ENCODE results near the gene ANXA11. TPM values are rescaled to one million over a fixed set of nuclear protein-coding genes. Genes with fewer than 3 reads are reported as not detected.
A peak's percentile ranks its signal among the peaks of the same experiment; 100 is the strongest.

The ANXA11 gene
- total RNA-seq, 2 experiments from 2014 or later = 142 TPM

DNA sequence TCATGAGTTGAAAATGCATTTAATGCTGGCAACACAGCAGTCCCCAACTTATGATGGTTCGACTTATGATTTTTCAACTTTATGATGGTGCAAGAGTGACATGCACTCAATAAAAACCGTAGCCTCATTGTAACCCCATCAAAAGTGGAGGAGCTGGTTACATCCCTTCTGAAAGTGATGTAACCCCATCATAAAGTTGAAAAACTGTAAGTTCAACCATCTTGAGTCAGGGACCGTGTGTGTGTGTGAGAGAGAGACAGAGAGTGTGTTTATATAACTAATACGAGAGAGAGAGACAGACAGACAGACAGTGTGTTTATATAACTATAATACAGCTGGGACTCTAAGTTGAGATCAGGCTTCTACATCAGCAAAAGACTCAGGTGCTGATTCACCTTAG is 21.0 kb downstream of the ANXA11 start:
- Mint-ChIP-seq H3K4me3 (no peak overlapping the region), H3K36me3 (ENCODE audit: low read depth) (peaks cover 3% of the 10 kb centered on the region), H3K4me1 (ENCODE audit: low read depth) (peaks cover 84% of the 10 kb centered on the region), H3K27ac (peak overlapping the region; percentile 20), H3K9me3 (no peaks in the 10 kb centered on the region), H3K27me3 (ENCODE audit: low read depth) (no peaks in the 10 kb centered on the region)
- intact Hi-C loops (cut with micrococcal nuclease) = no loop called here
- DNase-seq = no peak
- CTCF ChIA-PET = interaction anchor here (1.6 to 2.2 kb wide), 4 partner anchors 8 to 40 kb away, joined by 3 to 10 read pairs (median 7); no protein-coding TSS in a partner anchor

DNA sequence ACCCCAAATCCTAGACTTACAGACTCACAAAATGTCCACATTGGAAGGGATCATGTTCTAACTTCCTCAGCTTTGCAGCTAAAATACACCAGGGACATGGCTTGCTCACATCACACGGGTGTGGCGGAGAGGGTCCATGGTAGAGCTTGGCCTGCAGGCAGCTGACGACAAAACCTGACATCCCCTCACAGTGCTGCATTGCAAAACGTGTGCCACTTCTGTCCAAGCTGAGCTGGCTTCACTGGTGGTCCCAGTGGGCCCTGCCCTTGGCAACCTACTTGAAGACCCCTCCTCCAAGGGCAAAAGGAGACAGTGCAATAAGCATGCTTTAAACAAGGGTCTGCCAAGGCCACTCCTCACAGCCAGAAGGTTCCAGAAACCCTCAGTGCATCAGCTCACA is 21.9 kb downstream of the ANXA11 start:
- Mint-ChIP-seq H3K27ac (no peak overlapping the region), H3K9me3 (no peaks in the 10 kb centered on the region), H3K36me3 (ENCODE audit: low read depth) (peaks cover 3% of the 10 kb centered on the region), H3K4me3 (no peak overlapping the region), H3K27me3 (ENCODE audit: low read depth) (no peaks in the 10 kb centered on the region), H3K4me1 (ENCODE audit: low read depth) (peaks cover 84% of the 10 kb centered on the region)
- CTCF ChIA-PET = interaction anchor here (0.9 kb wide), 1 partner anchor 23 kb away, joined by 3 read pairs; no protein-coding TSS in a partner anchor
- intact Hi-C loops (cut with micrococcal nuclease) = no loop called here
- DNase-seq = no peak

DNA sequence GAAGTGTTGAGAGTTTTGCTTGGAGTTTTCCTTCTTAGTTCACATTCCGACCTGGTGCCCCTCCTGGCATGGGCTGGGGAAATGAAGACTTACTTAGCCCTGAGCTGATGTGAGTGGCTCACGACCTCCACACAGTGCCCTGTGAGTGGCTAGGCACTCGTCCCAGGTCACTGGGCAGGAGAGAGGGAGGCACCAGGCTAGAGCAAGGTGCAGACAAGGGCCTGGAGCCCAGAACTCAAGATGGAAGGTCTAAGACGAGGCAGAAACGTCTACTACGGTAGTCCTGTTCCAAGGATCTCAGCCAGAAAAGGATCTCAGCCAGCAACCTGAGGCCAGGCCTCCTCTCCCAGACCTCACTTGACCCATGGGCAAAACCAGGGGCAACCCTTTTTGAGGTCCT is 22.4 kb downstream of the ANXA11 start:
- no peak for DNase-seq
- intact Hi-C loops (cut with micrococcal nuclease) = no loop called here
- Mint-ChIP-seq H3K27me3 (ENCODE audit: low read depth) (no peaks in the 10 kb centered on the region), H3K9me3 (no peaks in the 10 kb centered on the region), H3K4me3 (no peak overlapping the region), H3K4me1 (ENCODE audit: low read depth) (peaks cover 85% of the 10 kb centered on the region), H3K27ac (no peak overlapping the region), H3K36me3 (ENCODE audit: low read depth) (peaks cover 5% of the 10 kb centered on the region)
- CTCF ChIA-PET = interaction anchor here (0.9 kb wide), 1 partner anchor 22 kb away, joined by 3 read pairs; no protein-coding TSS in a partner anchor

DNA sequence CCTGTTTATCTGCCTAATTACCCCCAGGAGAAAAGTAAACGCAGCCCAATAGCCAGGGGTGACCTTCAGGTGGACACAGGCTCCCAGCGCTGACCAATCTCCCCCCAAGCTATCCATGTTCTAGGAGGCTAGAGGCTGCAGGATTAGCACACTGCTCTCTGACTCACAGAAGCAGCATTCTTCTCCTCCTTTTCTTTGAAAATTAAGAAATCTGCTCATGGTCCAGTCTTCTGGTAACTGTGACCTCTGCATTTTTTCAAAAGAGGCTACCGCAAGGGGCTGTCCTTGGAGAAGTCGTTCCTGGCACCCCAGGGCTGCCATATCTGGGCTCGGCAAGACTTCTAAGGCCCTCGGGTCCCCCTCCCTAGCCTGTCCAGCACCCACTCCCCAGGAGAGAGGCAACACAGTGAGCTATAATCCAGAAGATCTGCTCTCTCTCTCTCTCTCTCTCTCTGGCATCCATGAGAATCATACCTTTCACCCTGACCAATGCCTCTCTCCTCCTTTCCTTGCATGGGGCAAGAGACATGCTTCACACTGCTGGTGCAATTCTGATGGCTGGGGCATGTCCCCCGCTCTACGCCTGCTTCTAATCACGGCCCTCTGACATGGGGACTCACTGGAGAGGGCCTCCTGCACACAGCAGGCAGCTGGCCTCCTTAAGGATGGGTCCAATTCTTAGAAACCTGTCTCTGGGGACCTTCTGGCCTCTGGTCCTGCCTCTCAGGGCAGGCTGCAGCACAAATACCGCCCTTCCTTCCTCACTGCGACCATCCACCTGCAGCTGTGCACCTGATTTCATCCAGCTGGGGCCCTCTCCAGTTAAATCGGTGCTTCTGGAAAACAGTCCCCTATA is 27.3 kb downstream of the ANXA11 start:
- Mint-ChIP-seq H3K27me3 (ENCODE audit: low read depth) (no peaks in the 10 kb centered on the region), H3K9me3 (no peaks in the 10 kb centered on the region), H3K4me3 (no peak overlapping the region), H3K4me1 (ENCODE audit: low read depth) (peaks cover 64% of the 10 kb centered on the region), H3K36me3 (ENCODE audit: low read depth) (peaks cover 5% of the 10 kb centered on the region), H3K27ac (no peak overlapping the region)
- intact Hi-C loops (cut with micrococcal nuclease) = no loop called here
- DNase-seq = no peak
- CTCF ChIA-PET = interaction anchor here (1.6 to 1.9 kb wide), 2 partner anchors 10 to 34 kb away, joined by 4 to 5 read pairs; no protein-coding TSS in a partner anchor

DNA sequence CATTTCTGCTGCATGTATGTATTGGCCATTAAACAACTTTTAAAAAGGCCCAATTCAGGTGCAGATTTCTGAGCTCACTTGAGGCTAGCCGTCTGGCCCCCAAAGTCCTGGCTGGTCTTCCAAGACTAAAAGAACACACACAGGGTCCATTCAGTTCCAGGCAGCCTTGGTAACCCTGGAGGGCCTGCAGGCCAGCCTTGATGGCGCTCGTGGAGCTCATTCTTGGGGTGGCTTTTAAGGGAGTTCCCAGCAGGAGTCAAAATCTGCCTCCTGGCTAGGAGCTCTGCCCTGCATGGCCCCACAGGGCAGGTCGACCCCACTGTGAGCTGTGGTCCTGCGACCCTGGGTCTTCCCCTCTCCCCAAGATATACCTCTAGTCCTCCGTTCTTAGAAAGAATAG is 28.8 kb downstream of the ANXA11 start:
- Mint-ChIP-seq H3K27me3 (ENCODE audit: low read depth) (no peaks in the 10 kb centered on the region), H3K4me1 (ENCODE audit: low read depth) (peaks cover 53% of the 10 kb centered on the region), H3K36me3 (ENCODE audit: low read depth) (peaks cover 5% of the 10 kb centered on the region), H3K4me3 (no peak overlapping the region), H3K9me3 (no peaks in the 10 kb centered on the region), H3K27ac (no peak overlapping the region)
- no peak for DNase-seq
- intact Hi-C loops (cut with micrococcal nuclease) = no loop called here
- CTCF ChIA-PET = interaction anchor here (0.6 to 1.9 kb wide), 5 partner anchors 8 to 40 kb away, joined by 3 to 5 read pairs (median 4); no protein-coding TSS in a partner anchor

DNA sequence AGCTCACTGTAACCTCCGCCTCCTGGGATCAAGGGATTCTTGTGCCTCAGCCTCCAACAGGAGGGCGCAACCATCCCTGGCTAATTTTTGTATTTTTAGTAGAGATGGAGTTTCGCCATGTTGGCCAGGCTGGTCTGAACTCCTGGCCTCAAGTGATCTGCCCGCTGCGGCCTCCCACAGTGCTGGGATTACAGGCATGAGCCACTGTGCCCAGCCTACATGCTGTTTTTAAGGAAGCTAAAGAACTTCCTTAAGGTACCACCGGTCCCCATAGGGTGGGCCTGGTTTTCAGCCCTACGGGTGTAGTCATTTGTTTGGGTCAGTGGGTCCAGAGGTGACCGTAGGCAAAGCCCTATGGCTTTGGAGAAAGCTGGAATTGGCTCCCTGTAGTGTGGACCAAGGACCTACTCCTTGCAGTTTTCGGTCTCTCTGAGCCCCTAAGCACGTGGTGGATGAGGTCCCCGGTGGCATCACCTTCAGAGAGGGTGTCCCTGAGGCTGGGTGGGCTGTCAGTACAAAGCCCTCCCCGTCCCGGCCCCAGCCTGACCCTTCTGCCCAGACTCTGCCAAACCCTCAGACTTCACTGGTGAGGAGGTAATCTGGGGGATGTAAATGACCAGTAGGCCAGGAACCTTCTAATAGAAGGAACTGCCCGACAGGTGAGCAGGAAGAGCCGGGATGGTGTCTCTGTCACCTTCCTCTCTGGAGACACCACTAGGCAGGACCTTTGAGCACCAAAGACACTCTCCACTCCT is 30.5 kb downstream of the ANXA11 start:
- Mint-ChIP-seq H3K4me1 (ENCODE audit: low read depth) (peaks cover 43% of the 10 kb centered on the region), H3K27me3 (ENCODE audit: low read depth) (no peaks in the 10 kb centered on the region), H3K4me3 (no peak overlapping the region), H3K27ac (no peak overlapping the region), H3K36me3 (ENCODE audit: low read depth) (peaks cover 2% of the 10 kb centered on the region), H3K9me3 (no peaks in the 10 kb centered on the region)
- CTCF ChIA-PET = interaction anchor here (1.1 kb wide), 1 partner anchor 31 kb away, joined by 3 read pairs; no protein-coding TSS in a partner anchor
- no peak for DNase-seq
- intact Hi-C loops (cut with micrococcal nuclease) = no loop called here

DNA sequence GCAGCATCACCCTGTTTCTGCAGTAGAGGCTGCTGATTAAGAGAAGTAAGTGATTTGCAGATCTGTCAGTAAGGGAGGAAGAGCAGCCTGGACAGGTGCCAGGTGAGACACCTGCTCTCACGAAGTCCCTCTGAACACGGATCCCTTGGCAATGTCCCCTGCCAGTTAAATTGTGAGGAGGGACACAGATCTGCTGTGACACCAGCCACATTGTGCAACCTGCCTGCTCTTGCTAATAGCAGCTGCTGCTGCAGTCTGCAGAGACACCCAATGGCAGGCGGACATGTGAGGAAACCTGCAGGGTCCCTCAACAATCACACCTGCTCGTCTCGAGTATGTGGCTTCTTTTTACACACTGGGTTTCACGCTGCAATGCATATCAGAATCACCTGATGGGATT is 31.9 kb downstream of the ANXA11 start:
- intact Hi-C loops (cut with micrococcal nuclease) = no loop called here
- Mint-ChIP-seq H3K27me3 (ENCODE audit: low read depth) (no peaks in the 10 kb centered on the region), H3K9me3 (no peaks in the 10 kb centered on the region), H3K4me3 (no peak overlapping the region), H3K27ac (peak overlapping the region; percentile 46), H3K4me1 (ENCODE audit: low read depth) (peaks cover 29% of the 10 kb centered on the region), H3K36me3 (ENCODE audit: low read depth) (peaks cover 2% of the 10 kb centered on the region)
- no peak for DNase-seq
- CTCF ChIA-PET = interaction anchor here (1.0 kb wide), 1 partner anchor 29 kb away, joined by 3 read pairs; no protein-coding TSS in a partner anchor

DNA sequence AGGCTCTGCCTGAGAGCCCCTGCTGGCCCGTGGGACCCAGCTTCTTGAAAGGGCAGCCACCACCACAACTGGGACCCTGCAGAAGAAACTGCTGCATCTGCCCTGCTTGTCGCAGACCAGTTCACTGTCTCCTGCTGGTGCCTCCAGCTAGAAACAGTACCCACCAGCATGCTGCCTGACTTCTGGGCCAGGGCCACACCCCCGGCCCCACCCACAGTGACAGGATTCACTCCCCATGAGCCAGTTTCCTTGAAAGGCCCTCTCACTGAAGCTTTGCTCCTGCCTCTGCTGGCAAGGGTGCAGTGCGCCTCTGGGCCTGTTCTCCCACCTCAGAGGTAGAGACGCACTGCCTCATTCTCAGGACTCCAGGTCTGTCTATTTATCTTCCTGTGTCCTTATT is 32.4 kb downstream of the ANXA11 start:
- no peaks in the 10 kb centered on the region for H3K36me3 Mint-ChIP-seq (ENCODE audit: low read depth)
- peaks cover 24% of the 10 kb centered on the region for H3K4me1 Mint-ChIP-seq (ENCODE audit: low read depth)
- intact Hi-C loops (cut with micrococcal nuclease) = no loop called here

DNA sequence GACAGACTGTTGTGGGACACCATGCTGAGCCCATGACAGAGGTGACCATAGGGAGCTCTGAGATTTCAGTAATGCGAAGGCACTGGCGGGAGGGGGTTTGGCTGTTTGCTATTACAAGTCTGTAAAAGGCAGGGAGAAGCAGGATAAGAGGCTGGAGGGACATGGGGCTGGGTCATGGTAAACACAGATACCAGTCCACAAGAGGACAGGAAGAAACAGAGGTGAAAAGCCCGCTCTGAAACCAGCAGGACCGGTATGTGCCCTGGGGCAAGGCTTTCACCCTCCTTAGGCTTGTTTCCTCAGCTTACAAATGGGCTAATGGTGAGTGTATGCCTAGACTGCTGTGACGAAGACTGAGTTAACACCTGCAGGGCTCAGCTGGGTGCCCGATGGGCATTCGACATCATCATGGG is 34.1 kb downstream of the ANXA11 start:
- peaks cover under 1% of the 10 kb centered on the region for H3K36me3 Mint-ChIP-seq (ENCODE audit: low read depth)

More for the DNA sequence above, 32.4 kb downstream of the ANXA11 start:
- peak overlapping the region; percentile 46 for H3K27ac Mint-ChIP-seq
- DNase-seq = no peak
- CTCF ChIA-PET = interaction anchor here (1.0 kb wide), 1 partner anchor 29 kb away, joined by 3 read pairs; no protein-coding TSS in a partner anchor
- no peak overlapping the region for H3K4me3 Mint-ChIP-seq
- no peaks in the 10 kb centered on the region for H3K9me3 Mint-ChIP-seq
- no peaks in the 10 kb centered on the region for H3K27me3 Mint-ChIP-seq (ENCODE audit: low read depth)

DNA sequence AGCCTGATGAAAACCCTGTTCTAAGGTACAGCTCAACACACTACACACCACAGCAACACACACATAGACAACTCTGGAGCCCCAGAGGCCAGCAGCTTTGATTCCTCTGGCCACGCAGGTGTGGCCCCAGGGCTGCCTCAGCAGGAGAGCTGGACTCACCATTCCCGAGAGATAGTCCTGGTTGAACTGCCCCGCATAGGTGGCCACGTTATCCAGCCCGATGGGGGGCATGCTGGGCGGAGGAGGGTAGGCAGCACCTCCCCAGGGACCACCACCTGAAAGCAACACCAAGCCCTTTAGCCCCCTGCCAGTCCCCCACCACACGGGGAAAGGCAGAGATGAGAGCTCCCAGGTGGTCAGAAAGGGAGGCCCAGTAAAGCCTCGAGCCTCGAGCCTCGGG is 34.7 kb downstream of the ANXA11 start:
- peaks cover 17% of the 10 kb centered on the region for H3K4me1 Mint-ChIP-seq (ENCODE audit: low read depth)
- no peak overlapping the region for H3K27ac Mint-ChIP-seq
- H3K4me3 Mint-ChIP-seq = no peak overlapping the region
- H3K9me3 Mint-ChIP-seq = no peaks in the 10 kb centered on the region
- H3K27me3 Mint-ChIP-seq (ENCODE audit: low read depth) = no peaks in the 10 kb centered on the region
- no peak for DNase-seq
- peaks cover 5% of the 10 kb centered on the region for H3K36me3 Mint-ChIP-seq (ENCODE audit: low read depth)
- CTCF ChIA-PET = interaction anchor here (1.7 kb wide), 1 partner anchor 33 kb away, joined by 8 read pairs; no protein-coding TSS in a partner anchor
- intact Hi-C loops (cut with micrococcal nuclease) = loop anchor here (2.0 kb wide), 1 partner anchor 32 kb away; no protein-coding TSS in a partner anchor

More for the DNA sequence above, 34.1 kb downstream of the ANXA11 start:
- CTCF ChIA-PET = interaction anchor here (1.7 kb wide), 1 partner anchor 32 kb away, joined by 8 read pairs; no protein-coding TSS in a partner anchor
- intact Hi-C loops (cut with micrococcal nuclease) = loop anchor here (2.0 kb wide), 1 partner anchor 32 kb away; no protein-coding TSS in a partner anchor
- Mint-ChIP-seq H3K27me3 (ENCODE audit: low read depth) (no peaks in the 10 kb centered on the region), H3K4me3 (no peak overlapping the region), H3K4me1 (ENCODE audit: low read depth) (peaks cover 13% of the 10 kb centered on the region), H3K9me3 (no peaks in the 10 kb centered on the region), H3K27ac (no peak overlapping the region)
- no peak for DNase-seq

DNA sequence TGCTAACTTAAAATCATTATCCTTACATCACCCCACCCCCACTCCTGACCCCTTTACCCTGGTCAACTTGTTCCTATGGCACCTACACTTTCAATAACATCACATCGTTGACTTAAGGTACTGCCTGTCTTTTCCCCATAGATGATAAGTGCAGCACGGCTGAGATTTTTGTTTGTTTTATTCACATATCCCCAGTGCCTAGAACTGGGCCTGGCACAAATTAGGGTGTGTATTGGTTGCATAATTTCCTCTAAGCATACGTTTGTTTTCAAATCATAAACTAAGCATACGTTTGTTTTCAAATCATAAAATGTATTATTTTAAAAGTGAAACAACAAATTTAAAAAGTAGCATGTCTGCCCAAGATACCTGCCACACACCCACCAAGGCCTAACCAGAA is 35.3 kb downstream of the ANXA11 start:
- Mint-ChIP-seq H3K9me3 (no peaks in the 10 kb centered on the region), H3K27ac (no peak overlapping the region), H3K4me1 (ENCODE audit: low read depth) (peaks cover 16% of the 10 kb centered on the region), H3K27me3 (ENCODE audit: low read depth) (no peaks in the 10 kb centered on the region), H3K36me3 (ENCODE audit: low read depth) (peaks cover 6% of the 10 kb centered on the region), H3K4me3 (no peak overlapping the region)
- intact Hi-C loops (cut with micrococcal nuclease) = loop anchor here (2.0 kb wide), 1 partner anchor 33 kb away; no protein-coding TSS in a partner anchor
- DNase-seq = no peak
- CTCF ChIA-PET = interaction anchor here (0.6 kb wide), 1 partner anchor 26 kb away, joined by 3 read pairs; no protein-coding TSS in a partner anchor

Measured in activated naive CD4-positive, alpha-beta T cell treated with anti-CD3 and anti-CD28 coated beads for 36 hours (primary cell).